K562 (cell line): ENCODE data around the gene DGLUCY. TPM values are rescaled to one million over a fixed set of nuclear protein-coding genes. Genes with fewer than 3 reads are reported as not detected.
A peak's percentile ranks its signal among the peaks of the same experiment; 100 is the strongest.

Experiments used
- BACH1 ChIP-seq: fragments of 200-800 bp; sonication (Bioruptor generic); IDR thresholded peaks from 2 replicates; pipeline ENCODE4 v1.6.1; 2016; ENCODE audit warnings: missing genetic modification characterization, missing compliant biosample characterization
- DEAF1 ChIP-seq: fragments of 450-650 bp; formaldehyde crosslinking; IDR thresholded peaks from 2 replicates; pipeline ENCODE4 v1.4.0; 2020; ENCODE audit warnings: mild to moderate bottlenecking, moderate library complexity
- HDAC3 ChIP-seq: fragments of 450-650 bp; IDR thresholded peaks from 2 replicates; pipeline ENCODE4 v1.6.1; 2018; ENCODE audit warnings: borderline replicate concordance, mild to moderate bottlenecking, moderate library complexity; ENCODE audit not compliant: partially characterized antibody
- HMG20A ChIP-seq: fragments of 450-650 bp; formaldehyde crosslinking; conservative IDR thresholded peaks from 2 replicates; pipeline ENCODE4 v1.4.0; 2020; ENCODE audit warnings: mild to moderate bottlenecking, mixed read lengths
- IFI16 ChIP-seq: fragments of 250-450 bp; sonication (Bioruptor Pico); IDR thresholded peaks from 2 replicates; pipeline ENCODE4 v2.1.2; 2022; ENCODE audit warnings: mild to moderate bottlenecking, inconsistent platforms
- MCM2 ChIP-seq: fragments of 450-650 bp; IDR thresholded peaks from 2 replicates; pipeline ENCODE4 v1.6.1; 2017; ENCODE audit warnings: low read depth, mild to moderate bottlenecking
- POLR2AphosphoS5 ChIP-seq: IDR thresholded peaks from 2 replicates; pipeline ENCODE4 v1.6.1; 2011; ENCODE audit warnings: mild to moderate bottlenecking, low read depth, low read length, moderate library complexity; ENCODE audit not compliant: control insufficient read depth, insufficient read depth
- SMAD2 ChIP-seq: fragments of 150-350 bp; IDR thresholded peaks from 2 replicates; pipeline ENCODE4 v1.6.1; 2014; ENCODE audit warnings: low read depth, mild to moderate bottlenecking, low read length
- SRF ChIP-seq, 2 experiments: fragments of 250-450, 450-650 bp in 1 of 2; sonication (Bioruptor Pico) in 1 of 2; sonication (generic) in 1 of 2; formaldehyde crosslinking; IDR thresholded peaks; 2 replicates each; pipeline versions ENCODE4 v1.5.0 to v1.5.1; 2020 to 2022; ENCODE audit warnings: mild to moderate bottlenecking in 1 of 2, missing genetic modification reagents in 1 of 2
- TAF1 ChIP-seq: IDR thresholded peaks from 2 replicates; pipeline ENCODE4 v1.6.1; 2011; ENCODE audit warnings: mild to moderate bottlenecking, low read length, moderate library complexity; ENCODE audit not compliant: insufficient read depth, control insufficient read depth, severe bottlenecking; ENCODE audit errors: extremely low read depth
- TCF7L2 ChIP-seq: fragments of 150-350 bp; IDR thresholded peaks from 2 replicates; pipeline ENCODE4 v1.6.1; 2016; ENCODE audit warnings: low read depth, mild to moderate bottlenecking, low read length, moderate library complexity
- TRIM28 ChIP-seq: fragments of 450-650 bp; IDR thresholded peaks from 2 replicates; pipeline ENCODE4 v1.6.1; 2017
- polyA plus RNA-seq, 8 experiments: library from polyadenylated mRNA; depleted of rRNA in 4 of 8; stranded (reverse) in 5 of 8; unstranded in 3 of 8; fragments of >200 nt; fragmentation: Nextera tagmentation in 2 of 8; fragmentation: Illumina TruSeq in 1 of 8; extraction: Ambion mirVana in 2 of 8; extraction: Trizol in 1 of 8; gene quantifications; 2 replicates each; pipeline versions ENCODE4 v1.2.1 to v1.2.3, GENCODE V29; 2011 to 2014; ENCODE audit warnings: inconsistent platforms in 1 of 8, missing spikeins in 1 of 8
- total RNA-seq, 7 experiments: library from RNA; depleted of rRNA in 6 of 7; stranded (reverse); fragments of >200 nt in 6 of 7; fragmentation: Illumina TruSeq in 2 of 7; extraction: Trizol in 2 of 7; gene quantifications; 2 replicates each; pipeline versions ENCODE4 v1.2.1 to v1.2.3, GENCODE V29; 2011 to 2021; ENCODE audit warnings: low replicate concordance in 1 of 7
- TF ChIP-seq, protein P1 (sequence below), 3 experiments: fragments of 200-800 bp in 1 of 3; fragments of 250-450 bp in 1 of 3; fragments of 450-650 bp in 1 of 3; sonication (Bioruptor Pico) in 1 of 3; sonication (Bioruptor generic) in 1 of 3; formaldehyde crosslinking in 1 of 3; IDR thresholded peaks; 2 replicates each; pipeline versions ENCODE4 v1.6.1 to v1.8.0; 2016 to 2022; ENCODE audit warnings: mild to moderate bottlenecking in 2 of 3, missing genetic modification characterization in 2 of 3, missing compliant biosample characterization in 1 of 3, moderate library complexity in 1 of 3
- TF ChIP-seq, protein P2 (sequence below): fragments of 250-450 bp; sonication (Bioruptor Pico); IDR thresholded peaks from 2 replicates; pipeline ENCODE4 v1.5.0; 2020; ENCODE audit warnings: mild to moderate bottlenecking
- TF ChIP-seq, protein P3 (sequence below), 2 experiments: fragments of 150-350 bp in 1 of 2; IDR thresholded peaks; 2 replicates each; pipeline ENCODE4 v1.6.1; 2012 to 2016; ENCODE audit warnings: low read depth in 2 of 2, low read length in 2 of 2, mild to moderate bottlenecking in 1 of 2, moderate library complexity in 1 of 2

DGLUCY gene
- total and polyA plus RNA-seq, 9 of the 15 experiments (the other 6 are each of a cell fraction or from before 2014, with no cell fraction given): 9.9 to 28.4 (median 21.0) TPM

DNA sequence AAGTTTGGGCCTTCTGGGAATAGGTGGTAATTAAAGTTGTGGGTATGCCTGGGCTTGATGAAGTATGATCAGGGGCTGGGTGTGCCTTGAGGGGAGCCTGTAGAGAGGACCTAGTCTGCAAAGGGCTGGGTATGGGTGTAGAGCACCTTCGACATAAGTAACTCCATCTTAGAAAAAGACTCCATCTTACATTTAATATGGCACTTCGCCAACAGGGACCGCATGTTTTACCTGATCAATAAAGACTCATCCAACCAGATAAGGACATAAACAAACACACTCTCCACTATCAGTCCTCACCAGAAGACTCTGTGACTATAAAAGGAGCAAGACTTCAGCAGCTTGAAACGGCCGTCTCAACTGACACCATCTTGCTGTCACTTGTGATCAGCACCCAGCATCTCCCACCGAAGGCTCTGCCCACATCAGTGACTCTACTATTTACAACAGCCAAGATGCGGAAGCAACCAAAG, 154.1 kb downstream of the DGLUCY start (continued):
- TF ChIP-seq BACH1 (tag) (peak; percentile 89), POLR2AphosphoS5 (peak; percentile 77), MCM2 (no peak), SRF (CRISPR knock-in tag; IDR thresholded peaks at IDR 0.05) (peak; percentile 32 to 93; a peak in 3 of 4 replicates), HDAC3 (peak; percentile 61), TAF1 (no peak), SMAD2 (no peak), DEAF1 (CRISPR knock-in tag) (peak; percentile 72), TCF7L2 (no peak), HMG20A (CRISPR knock-in tag) (peak; percentile 85; the same call in 1 of the 2 replicates), IFI16 (CRISPR knock-in tag) (peak; percentile 95), TRIM28 (no peak)
- TF ChIP-seq, protein P1, sequence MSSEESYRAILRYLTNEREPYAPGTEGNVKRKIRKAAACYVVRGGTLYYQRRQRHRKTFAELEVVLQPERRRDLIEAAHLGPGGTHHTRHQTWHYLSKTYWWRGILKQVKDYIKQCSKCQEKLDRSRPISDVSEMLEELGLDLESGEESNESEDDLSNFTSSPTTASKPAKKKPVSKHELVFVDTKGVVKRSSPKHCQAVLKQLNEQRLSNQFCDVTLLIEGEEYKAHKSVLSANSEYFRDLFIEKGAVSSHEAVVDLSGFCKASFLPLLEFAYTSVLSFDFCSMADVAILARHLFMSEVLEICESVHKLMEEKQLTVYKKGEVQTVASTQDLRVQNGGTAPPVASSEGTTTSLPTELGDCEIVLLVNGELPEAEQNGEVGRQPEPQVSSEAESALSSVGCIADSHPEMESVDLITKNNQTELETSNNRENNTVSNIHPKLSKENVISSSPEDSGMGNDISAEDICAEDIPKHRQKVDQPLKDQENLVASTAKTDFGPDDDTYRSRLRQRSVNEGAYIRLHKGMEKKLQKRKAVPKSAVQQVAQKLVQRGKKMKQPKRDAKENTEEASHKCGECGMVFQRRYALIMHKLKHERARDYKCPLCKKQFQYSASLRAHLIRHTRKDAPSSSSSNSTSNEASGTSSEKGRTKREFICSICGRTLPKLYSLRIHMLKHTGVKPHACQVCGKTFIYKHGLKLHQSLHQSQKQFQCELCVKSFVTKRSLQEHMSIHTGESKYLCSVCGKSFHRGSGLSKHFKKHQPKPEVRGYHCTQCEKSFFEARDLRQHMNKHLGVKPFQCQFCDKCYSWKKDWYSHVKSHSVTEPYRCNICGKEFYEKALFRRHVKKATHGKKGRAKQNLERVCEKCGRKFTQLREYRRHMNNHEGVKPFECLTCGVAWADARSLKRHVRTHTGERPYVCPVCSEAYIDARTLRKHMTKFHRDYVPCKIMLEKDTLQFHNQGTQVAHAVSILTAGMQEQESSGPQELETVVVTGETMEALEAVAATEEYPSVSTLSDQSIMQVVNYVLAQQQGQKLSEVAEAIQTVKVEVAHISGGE (CRISPR knock-in tag; IDR thresholded peaks at IDR 0.05): peak in 1 of 3 experiments; percentile 94; a peak in 2 of 6 replicates
- TF ChIP-seq, protein P2, sequence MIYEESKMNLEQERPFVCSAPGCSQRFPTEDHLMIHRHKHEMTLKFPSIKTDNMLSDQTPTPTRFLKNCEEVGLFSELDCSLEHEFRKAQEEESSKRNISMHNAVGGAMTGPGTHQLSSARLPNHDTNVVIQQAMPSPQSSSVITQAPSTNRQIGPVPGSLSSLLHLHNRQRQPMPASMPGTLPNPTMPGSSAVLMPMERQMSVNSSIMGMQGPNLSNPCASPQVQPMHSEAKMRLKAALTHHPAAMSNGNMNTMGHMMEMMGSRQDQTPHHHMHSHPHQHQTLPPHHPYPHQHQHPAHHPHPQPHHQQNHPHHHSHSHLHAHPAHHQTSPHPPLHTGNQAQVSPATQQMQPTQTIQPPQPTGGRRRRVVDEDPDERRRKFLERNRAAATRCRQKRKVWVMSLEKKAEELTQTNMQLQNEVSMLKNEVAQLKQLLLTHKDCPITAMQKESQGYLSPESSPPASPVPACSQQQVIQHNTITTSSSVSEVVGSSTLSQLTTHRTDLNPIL (CRISPR knock-in tag): peak; percentile 95
- TF ChIP-seq, protein P3, sequence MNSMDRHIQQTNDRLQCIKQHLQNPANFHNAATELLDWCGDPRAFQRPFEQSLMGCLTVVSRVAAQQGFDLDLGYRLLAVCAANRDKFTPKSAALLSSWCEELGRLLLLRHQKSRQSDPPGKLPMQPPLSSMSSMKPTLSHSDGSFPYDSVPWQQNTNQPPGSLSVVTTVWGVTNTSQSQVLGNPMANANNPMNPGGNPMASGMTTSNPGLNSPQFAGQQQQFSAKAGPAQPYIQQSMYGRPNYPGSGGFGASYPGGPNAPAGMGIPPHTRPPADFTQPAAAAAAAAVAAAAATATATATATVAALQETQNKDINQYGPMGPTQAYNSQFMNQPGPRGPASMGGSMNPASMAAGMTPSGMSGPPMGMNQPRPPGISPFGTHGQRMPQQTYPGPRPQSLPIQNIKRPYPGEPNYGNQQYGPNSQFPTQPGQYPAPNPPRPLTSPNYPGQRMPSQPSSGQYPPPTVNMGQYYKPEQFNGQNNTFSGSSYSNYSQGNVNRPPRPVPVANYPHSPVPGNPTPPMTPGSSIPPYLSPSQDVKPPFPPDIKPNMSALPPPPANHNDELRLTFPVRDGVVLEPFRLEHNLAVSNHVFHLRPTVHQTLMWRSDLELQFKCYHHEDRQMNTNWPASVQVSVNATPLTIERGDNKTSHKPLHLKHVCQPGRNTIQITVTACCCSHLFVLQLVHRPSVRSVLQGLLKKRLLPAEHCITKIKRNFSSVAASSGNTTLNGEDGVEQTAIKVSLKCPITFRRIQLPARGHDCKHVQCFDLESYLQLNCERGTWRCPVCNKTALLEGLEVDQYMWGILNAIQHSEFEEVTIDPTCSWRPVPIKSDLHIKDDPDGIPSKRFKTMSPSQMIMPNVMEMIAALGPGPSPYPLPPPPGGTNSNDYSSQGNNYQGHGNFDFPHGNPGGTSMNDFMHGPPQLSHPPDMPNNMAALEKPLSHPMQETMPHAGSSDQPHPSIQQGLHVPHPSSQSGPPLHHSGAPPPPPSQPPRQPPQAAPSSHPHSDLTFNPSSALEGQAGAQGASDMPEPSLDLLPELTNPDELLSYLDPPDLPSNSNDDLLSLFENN (IDR thresholded peaks at IDR 0.05; ENCODE audit: low read depth in 2 of 2, low read length in 2 of 2): peak in 1 of 2 experiments; percentile 78; a peak in 1 of 4 replicates
